ENCODE results near the gene SCAMP5.

The SCAMP5 gene

GRCh38 chr15:75044258-75044878, 49.0 kb downstream of the SCAMP5 start:
- peaks cover 12% of the 10 kb centered on the region for H3K4me1 ChIP-seq (ENCODE audit: insufficient read depth, poor library complexity, severe bottlenecking)
- no peaks in the 10 kb centered on the region for H3K9me3 ChIP-seq (ENCODE audit: severe bottlenecking)
- peaks cover 11% of the 10 kb centered on the region; the same call in 1 of the 2 replicates for H3K36me3 ChIP-seq (ENCODE audit: low read depth)
- H3K27me3 ChIP-seq (ENCODE audit: insufficient read depth, poor library complexity, severe bottlenecking): no peaks in the 10 kb centered on the region
- DNase-seq (ENCODE audit: low spot score): peak; percentile 73
- H3K4me3 ChIP-seq (ENCODE audit: severe bottlenecking): no peak overlapping the region
- ATAC-seq (ENCODE audit: low read depth): no peak
- no peak overlapping the region for H3K27ac ChIP-seq (ENCODE audit: poor library complexity, severe bottlenecking)
- no peak for TF ChIP-seq CTCF (IDR thresholded peaks at IDR 0.05; ENCODE audit: poor library complexity, severe bottlenecking)

GRCh38 chr15:75045332-75046015, 50.1 kb downstream of the SCAMP5 start:
- Histone ChIP-seq H3K4me1 (ENCODE audit: insufficient read depth, poor library complexity, severe bottlenecking) (peaks cover 12% of the 10 kb centered on the region), H3K4me3 (ENCODE audit: severe bottlenecking) (no peak overlapping the region), H3K27me3 (ENCODE audit: insufficient read depth, poor library complexity, severe bottlenecking) (no peaks in the 10 kb centered on the region), H3K9me3 (ENCODE audit: severe bottlenecking) (no peaks in the 10 kb centered on the region), H3K36me3 (ENCODE audit: low read depth) (peaks cover 19% of the 10 kb centered on the region; the same call in 1 of the 2 replicates), H3K27ac (ENCODE audit: poor library complexity, severe bottlenecking) (no peak overlapping the region)
- DNase-seq (ENCODE audit: low spot score) (no peak), ATAC-seq (ENCODE audit: low read depth) (no peak)
- no peak for TF ChIP-seq CTCF (IDR thresholded peaks at IDR 0.05; ENCODE audit: poor library complexity, severe bottlenecking)

- DNase-seq (ENCODE audit: low spot score): no peak
- H3K4me3 ChIP-seq (ENCODE audit: severe bottlenecking): no peak overlapping the region
- no peak for TF ChIP-seq CTCF (IDR thresholded peaks at IDR 0.05; ENCODE audit: poor library complexity, severe bottlenecking)
- H3K4me1 ChIP-seq (ENCODE audit: insufficient read depth, poor library complexity, severe bottlenecking): peaks cover 12% of the 10 kb centered on the region
- H3K36me3 ChIP-seq (ENCODE audit: low read depth): peaks cover 16% of the 10 kb centered on the region; the same call in 1 of the 2 replicates
- H3K27ac ChIP-seq (ENCODE audit: poor library complexity, severe bottlenecking): no peak overlapping the region
- no peaks in the 10 kb centered on the region for H3K9me3 ChIP-seq (ENCODE audit: severe bottlenecking)
- ATAC-seq (ENCODE audit: low read depth): no peak
- H3K27me3 ChIP-seq (ENCODE audit: insufficient read depth, poor library complexity, severe bottlenecking): no peaks in the 10 kb centered on the region
Observed at GRCh38 chr15:75048394-75048793, 53.0 kb downstream of the SCAMP5 start.

GRCh38 chr15:75049392-75049791, 54.0 kb downstream of the SCAMP5 start:
- Histone ChIP-seq H3K4me3 (ENCODE audit: severe bottlenecking) (no peak overlapping the region), H3K27ac (ENCODE audit: poor library complexity, severe bottlenecking) (no peak overlapping the region), H3K9me3 (ENCODE audit: severe bottlenecking) (no peaks in the 10 kb centered on the region), H3K27me3 (ENCODE audit: insufficient read depth, poor library complexity, severe bottlenecking) (no peaks in the 10 kb centered on the region), H3K36me3 (ENCODE audit: low read depth) (peaks cover 13% of the 10 kb centered on the region; the same call in 1 of the 2 replicates), H3K4me1 (ENCODE audit: insufficient read depth, poor library complexity, severe bottlenecking) (peaks cover 12% of the 10 kb centered on the region)
- DNase-seq (ENCODE audit: low spot score): no peak
- no peak for TF ChIP-seq CTCF (IDR thresholded peaks at IDR 0.05; ENCODE audit: poor library complexity, severe bottlenecking)
- no peak for ATAC-seq (ENCODE audit: low read depth)

GRCh38 chr15:75050283-75050682, 54.9 kb downstream of the SCAMP5 start:
- no peak for TF ChIP-seq CTCF (IDR thresholded peaks at IDR 0.05; ENCODE audit: poor library complexity, severe bottlenecking)

More at GRCh38 chr15:75050283-75050682, 54.9 kb downstream of the SCAMP5 start:
- DNase-seq (ENCODE audit: low spot score) (no peak), ATAC-seq (ENCODE audit: low read depth) (no peak)
- Histone ChIP-seq H3K36me3 (ENCODE audit: low read depth) (peaks cover 13% of the 10 kb centered on the region; the same call in 1 of the 2 replicates), H3K4me3 (ENCODE audit: severe bottlenecking) (no peak overlapping the region), H3K4me1 (ENCODE audit: insufficient read depth, poor library complexity, severe bottlenecking) (peaks cover 12% of the 10 kb centered on the region), H3K9me3 (ENCODE audit: severe bottlenecking) (no peaks in the 10 kb centered on the region), H3K27ac (ENCODE audit: poor library complexity, severe bottlenecking) (no peak overlapping the region), H3K27me3 (ENCODE audit: insufficient read depth, poor library complexity, severe bottlenecking) (no peaks in the 10 kb centered on the region)
